Thymus (tissue), 11 donors: ENCODE results near the gene WDR72. TPM values are rescaled to one million over a fixed set of nuclear protein-coding genes. Genes with fewer than 3 reads are reported as not detected.

Experiments used
- DNase-seq, 9 donors: peaks; one replicate each; pipeline ENCODE4 v3.0.0-alpha.2; 2013; ENCODE audit warnings: low spot score in 9 of 9, low read depth in 6 of 9, missing footprints in 1 of 9
- H3K27ac ChIP-seq, 2 donors: one replicate each; pipeline ENCODE4 v1.5.1; 2013; ENCODE audit warnings: control low read depth in 1 of 2, low read depth in 1 of 2, low read length in 1 of 2, mild to moderate bottlenecking in 1 of 2, moderate library complexity in 1 of 2
- H3K27me3 ChIP-seq, 2 donors: one replicate each; pipeline ENCODE4 v1.5.1; 2013; ENCODE audit warnings: low read length in 1 of 2; ENCODE audit not compliant: control insufficient read depth in 2 of 2, insufficient read depth in 1 of 2
- H3K36me3 ChIP-seq, 2 donors: one replicate each; pipeline ENCODE4 v1.5.1; 2013; ENCODE audit warnings: low read length in 1 of 2, mild to moderate bottlenecking in 1 of 2, moderate library complexity in 1 of 2; ENCODE audit not compliant: control insufficient read depth in 2 of 2, insufficient read depth in 2 of 2
- H3K4me1 ChIP-seq, 2 donors: one replicate each; pipeline ENCODE4 v1.5.1; 2013; ENCODE audit warnings: low read length in 2 of 2; ENCODE audit not compliant: control insufficient read depth in 2 of 2, insufficient read depth in 2 of 2
- H3K4me3 ChIP-seq, 2 donors: one replicate each; pipeline ENCODE4 v1.5.1; 2013; ENCODE audit warnings: low read length in 2 of 2, control low read depth in 1 of 2, mild to moderate bottlenecking in 1 of 2
- H3K9me3 ChIP-seq, 2 donors: one replicate each; pipeline ENCODE4 v1.5.1; 2013; ENCODE audit warnings: low read length in 1 of 2, mild to moderate bottlenecking in 1 of 2; ENCODE audit not compliant: control insufficient read depth in 2 of 2, insufficient read depth in 1 of 2
- WGBS: extraction: QIAGEN DNeasy Blood & Tissue Kit; methylation state at CpG from one replicate; pipeline ENCODE4 v1.1.7; 2013; 5-methylcytosine and 5-hydroxymethylcytosine counted together
- polyA plus RNA-seq: library from polyadenylated mRNA; stranded (reverse); fragments of 200-250 nt; gene quantifications from one replicate; pipeline ENCODE4 v1.2.3, GENCODE V29; 2013
- total RNA-seq: library from RNA; stranded (reverse); fragments of 120-200 nt; gene quantifications from one replicate; pipeline ENCODE4 v1.2.4, GENCODE V29; 2013
- donor health status: healthy.

The WDR72 gene
- total and polyA plus RNA-seq, 2 donors: 0.21 to 0.28 TPM

DNA sequence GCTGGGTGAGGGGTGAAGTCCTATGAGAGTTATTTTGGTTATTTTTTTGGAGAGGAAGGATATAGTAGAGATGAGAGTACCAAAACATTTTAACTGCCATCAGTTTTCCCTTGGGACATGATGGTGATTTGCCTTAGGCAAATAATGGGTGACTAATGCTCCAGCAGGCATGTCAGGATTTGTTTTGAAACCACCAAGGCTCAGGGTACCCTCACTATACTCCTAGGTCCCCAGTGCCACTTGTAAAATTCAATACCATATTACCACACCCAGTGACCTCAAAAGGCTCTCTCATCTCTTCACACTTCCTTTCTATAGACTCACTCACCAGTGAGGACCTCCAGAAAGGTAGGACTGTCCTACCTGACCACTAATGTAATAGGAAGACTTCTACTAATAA lies 83.6 kb downstream of the WDR72 start:
- no peaks in the 10 kb centered on the region for H3K4me1 ChIP-seq
- H3K27me3 ChIP-seq: no peaks in the 10 kb centered on the region
- DNase-seq: no peak
- H3K9me3 ChIP-seq: no peaks in the 10 kb centered on the region
- no peaks in the 10 kb centered on the region for H3K36me3 ChIP-seq
- H3K4me3 ChIP-seq: no peak overlapping the region
- no peak overlapping the region for H3K27ac ChIP-seq

DNA sequence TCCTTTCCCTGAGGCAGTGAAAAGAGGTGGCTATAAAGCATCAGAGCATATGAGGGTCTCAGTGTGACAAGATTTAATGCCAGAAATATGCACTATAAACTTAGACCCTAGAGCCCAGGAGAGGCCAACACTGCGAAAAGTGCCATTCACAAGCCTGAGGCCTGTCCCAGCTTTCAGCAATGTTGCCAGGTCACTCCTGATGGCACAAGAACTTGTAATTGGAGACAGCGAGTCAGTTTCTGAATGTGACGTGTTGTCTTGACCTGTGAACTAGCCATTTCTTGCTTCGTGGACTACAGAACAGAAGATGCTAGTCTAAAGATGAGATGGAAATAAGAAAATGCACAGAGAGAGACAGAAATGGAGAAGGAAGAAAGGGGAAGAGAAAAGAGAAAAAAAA lies 87.9 kb downstream of the WDR72 start:
- Histone ChIP-seq H3K36me3 (no peaks in the 10 kb centered on the region), H3K4me1 (no peaks in the 10 kb centered on the region), H3K9me3 (no peaks in the 10 kb centered on the region), H3K27me3 (no peaks in the 10 kb centered on the region), H3K27ac (no peak overlapping the region), H3K4me3 (no peak overlapping the region)
- WGBS: 91% methylated on average over 4 of the region's 4 CpGs
- no peak for DNase-seq

DNA sequence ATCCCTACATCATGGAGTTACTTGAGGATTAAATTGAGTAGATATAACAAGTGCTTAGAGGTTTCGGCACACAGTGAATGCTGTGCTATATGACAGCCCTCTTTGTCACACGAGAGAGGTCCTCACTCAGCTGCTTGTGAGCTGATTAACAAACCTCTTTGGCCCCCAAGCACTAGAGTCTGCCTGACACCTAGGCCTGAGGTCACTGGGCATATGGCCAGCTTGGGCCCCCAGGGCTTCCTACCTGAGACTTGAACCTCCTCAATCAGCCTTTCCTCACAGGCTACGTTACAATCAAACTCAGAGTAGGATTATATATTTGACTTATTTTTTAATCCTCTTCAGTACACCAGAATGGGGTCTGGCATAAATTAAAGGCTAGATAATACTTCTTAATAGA lies 88.8 kb downstream of the WDR72 start:
- no peaks in the 10 kb centered on the region for H3K36me3 ChIP-seq
- no peaks in the 10 kb centered on the region for H3K4me1 ChIP-seq
- no peak overlapping the region for H3K4me3 ChIP-seq
- H3K9me3 ChIP-seq: no peaks in the 10 kb centered on the region
- no peaks in the 10 kb centered on the region for H3K27me3 ChIP-seq
- H3K27ac ChIP-seq: no peak overlapping the region
- no peak for DNase-seq
- 91% methylated on average over 3 of the region's 3 CpGs for WGBS

GRCh38 chr15:53665930-53666329 lies 93.5 kb downstream of the WDR72 start:
- H3K27ac ChIP-seq: no peak overlapping the region
- H3K4me3 ChIP-seq: no peak overlapping the region
- DNase-seq: no peak
- no peaks in the 10 kb centered on the region for H3K4me1 ChIP-seq
- WGBS: 94% methylated on average over 4 of the region's 4 CpGs
- no peaks in the 10 kb centered on the region for H3K9me3 ChIP-seq
- no peaks in the 10 kb centered on the region for H3K36me3 ChIP-seq
- H3K27me3 ChIP-seq: no peaks in the 10 kb centered on the region

DNA sequence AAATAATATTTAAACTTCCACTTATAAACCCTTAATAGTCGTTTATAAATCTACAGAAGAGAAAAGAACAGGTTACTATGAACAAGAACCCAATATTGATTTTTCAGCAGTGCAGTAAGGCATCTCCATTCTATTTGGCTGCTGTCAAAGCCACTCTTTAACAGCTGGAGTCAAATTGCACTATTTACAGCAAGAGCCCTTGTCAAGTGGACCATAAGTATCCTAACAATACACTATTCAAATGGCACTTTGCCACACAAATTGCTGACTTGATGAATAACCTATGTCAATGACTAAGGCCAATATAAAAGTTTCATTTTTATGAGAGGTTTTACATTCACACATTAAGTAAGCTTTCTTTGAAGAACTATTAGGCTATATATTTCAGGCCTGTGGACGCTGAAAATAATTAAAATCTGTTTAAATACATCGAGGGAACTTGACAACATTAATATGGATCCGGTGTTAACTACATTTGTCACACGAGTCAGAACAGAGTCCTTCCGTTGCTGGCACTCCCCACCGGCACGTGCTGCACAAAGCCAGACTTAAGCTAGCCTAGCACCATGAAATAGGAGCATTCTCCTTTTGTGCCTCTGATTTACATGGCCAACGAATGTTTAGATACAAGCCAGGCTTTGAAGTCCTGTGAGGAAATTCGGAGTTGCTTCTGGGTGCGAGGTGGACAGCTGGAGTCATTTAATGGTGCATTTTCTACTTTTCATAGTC lies 100.5 kb downstream of the WDR72 start:
- H3K4me3 ChIP-seq: no peak overlapping the region
- no peak overlapping the region for H3K27ac ChIP-seq
- H3K4me1 ChIP-seq: no peaks in the 10 kb centered on the region
- no peaks in the 10 kb centered on the region for H3K27me3 ChIP-seq
- WGBS: 83% methylated on average over 11 of the region's 11 CpGs
- no peaks in the 10 kb centered on the region for H3K36me3 ChIP-seq
- DNase-seq: no peak
- H3K9me3 ChIP-seq: no peaks in the 10 kb centered on the region

GRCh38 chr15:53658255-53658654 lies 101.2 kb downstream of the WDR72 start:
- Histone ChIP-seq H3K36me3 (no peaks in the 10 kb centered on the region), H3K4me1 (no peaks in the 10 kb centered on the region), H3K27ac (no peak overlapping the region), H3K4me3 (no peak overlapping the region), H3K9me3 (no peaks in the 10 kb centered on the region), H3K27me3 (no peaks in the 10 kb centered on the region)
- 68% methylated on average over 2 of the region's 2 CpGs for WGBS
- DNase-seq: no peak

GRCh38 chr15:53648934-53649333 lies 110.5 kb downstream of the WDR72 start:
- DNase-seq: no peak
- Histone ChIP-seq H3K36me3 (no peaks in the 10 kb centered on the region), H3K9me3 (no peaks in the 10 kb centered on the region), H3K27me3 (no peaks in the 10 kb centered on the region), H3K27ac (no peak overlapping the region), H3K4me1 (no peaks in the 10 kb centered on the region), H3K4me3 (no peak overlapping the region)
- 96% methylated on average over 2 of the region's 2 CpGs for WGBS

DNA sequence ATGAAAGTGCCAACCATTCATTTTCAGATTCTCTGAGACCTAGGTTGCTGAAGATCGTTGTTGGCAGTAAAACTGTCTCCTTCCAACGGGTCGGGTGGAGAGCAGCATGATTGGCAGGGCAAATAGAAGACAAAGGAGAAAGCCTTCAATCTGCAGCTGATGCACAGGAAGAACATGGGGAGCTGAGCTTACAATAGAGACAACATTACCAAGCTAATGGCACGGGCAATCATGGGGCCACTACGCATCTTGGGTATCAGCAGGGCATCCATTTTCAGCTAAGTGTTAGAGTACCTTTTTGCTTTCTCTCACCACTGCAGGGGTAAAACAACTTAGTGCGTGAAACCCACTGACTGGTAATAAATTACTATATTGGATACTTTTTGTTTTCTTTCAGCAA lies 114.8 kb downstream of the WDR72 start:
- no peak overlapping the region for H3K27ac ChIP-seq
- WGBS: 90% methylated on average over 6 of the region's 6 CpGs
- no peak overlapping the region for H3K4me3 ChIP-seq
- DNase-seq: no peak
- no peaks in the 10 kb centered on the region for H3K4me1 ChIP-seq
- no peaks in the 10 kb centered on the region for H3K27me3 ChIP-seq
- H3K9me3 ChIP-seq: no peaks in the 10 kb centered on the region
- H3K36me3 ChIP-seq: no peaks in the 10 kb centered on the region

DNA sequence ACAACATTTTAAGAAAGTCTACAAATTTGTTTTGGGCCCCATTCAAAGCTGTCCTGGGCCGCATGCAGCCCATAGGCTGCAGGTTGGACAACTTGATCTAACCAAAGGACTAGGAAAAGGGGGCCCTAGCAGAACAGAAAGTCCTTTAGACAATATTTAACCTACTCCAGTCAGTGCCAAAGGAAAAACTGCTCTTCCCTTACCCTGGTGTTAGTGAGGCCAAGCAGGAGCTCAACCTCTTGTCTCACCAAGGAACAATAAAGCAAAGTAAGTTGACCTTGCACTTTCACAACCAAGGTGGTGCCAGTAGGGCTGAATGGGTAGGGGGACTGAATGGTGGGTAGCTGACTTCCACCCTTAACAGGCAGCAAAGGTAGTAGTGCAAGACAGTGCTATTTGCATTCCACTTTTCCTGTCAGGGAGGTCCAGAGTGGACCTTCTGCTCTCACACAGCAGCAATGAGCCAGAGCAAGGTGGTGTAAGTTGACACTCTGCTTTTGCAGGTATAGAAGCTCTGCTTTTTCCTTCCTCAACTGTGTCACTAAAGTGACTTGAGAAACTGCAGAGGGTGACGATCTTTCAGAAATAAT lies 124.9 kb downstream of the WDR72 start:
- Histone ChIP-seq H3K36me3 (no peaks in the 10 kb centered on the region), H3K9me3 (peaks cover 0 to 5% of the 10 kb centered on the region in 2 donors), H3K27ac (no peak overlapping the region), H3K4me3 (no peak overlapping the region), H3K27me3 (no peaks in the 10 kb centered on the region), H3K4me1 (no peaks in the 10 kb centered on the region)
- WGBS: 96% methylated on average over 2 of the region's 2 CpGs
- DNase-seq: no peak
